Urinary bladder (tissue), 4 donors: ENCODE measurements around the gene ABL1. TPM values are rescaled to one million over a fixed set of nuclear protein-coding genes. Genes with fewer than 3 reads are reported as not detected.

Experiments used
- DNase-seq: peaks from one replicate; pipeline ENCODE4 v3.0.0-alpha.2; 2015; ENCODE audit errors: extremely low spot score
- H3K27ac ChIP-seq: one replicate; pipeline ENCODE4 v1.5.1; 2013; ENCODE audit warnings: low read depth, mild to moderate bottlenecking, moderate library complexity
- H3K36me3 ChIP-seq: one replicate; pipeline ENCODE4 v1.6.1; 2013; ENCODE audit warnings: mild to moderate bottlenecking, moderate library complexity; ENCODE audit not compliant: insufficient read depth
- H3K4me1 ChIP-seq: one replicate; pipeline ENCODE4 v1.6.1; 2013; ENCODE audit warnings: mild to moderate bottlenecking, moderate library complexity; ENCODE audit not compliant: insufficient read depth
- H3K4me3 ChIP-seq: one replicate; pipeline ENCODE4 v1.5.1; 2013; ENCODE audit warnings: low read depth, low read length
- WGBS: extraction: QIAGEN DNeasy Blood & Tissue Kit; methylation state at CpG from one replicate; pipeline ENCODE4 v1.1.7; 2013; 5-methylcytosine and 5-hydroxymethylcytosine counted together
- polyA plus RNA-seq: library from polyadenylated mRNA; stranded (reverse); fragments of 200-250 nt; gene quantifications from one replicate; pipeline ENCODE4 v1.2.3, GENCODE V29; 2013
- total RNA-seq: library from RNA; depleted of rRNA; stranded (reverse); fragments of >200 nt; gene quantifications from one replicate; pipeline ENCODE4 v1.2.3, GENCODE V29; 2014
- donor health status: healthy with polysubstance abuse.
- donor health status: healthy.

ABL1 gene
- total and polyA plus RNA-seq, 2 donors: 46.5 to 125 TPM

DNA sequence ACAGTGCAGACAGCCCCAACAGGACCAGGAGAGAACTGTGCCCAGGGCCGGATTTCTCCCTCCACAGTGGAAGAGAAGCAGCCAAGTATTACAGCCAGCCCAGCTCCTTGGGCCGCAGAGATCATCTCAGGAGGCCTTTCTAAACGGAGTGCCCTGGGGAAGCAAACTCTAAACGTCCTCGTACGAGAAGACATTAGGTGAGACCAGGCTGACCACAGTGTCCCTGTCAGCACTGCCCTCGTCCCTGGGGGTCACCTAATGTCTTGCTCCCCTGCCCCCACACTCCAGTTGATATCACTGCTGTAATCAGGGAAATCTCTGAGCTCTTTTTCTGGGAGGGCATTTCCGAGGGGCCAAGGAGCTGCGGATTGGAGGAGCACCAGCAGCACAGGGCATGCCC lies 55.1 kb downstream of the ABL1 start:
- no peak overlapping the region for H3K27ac ChIP-seq
- H3K4me3 ChIP-seq: no peak overlapping the region
- peaks cover 3% of the 10 kb centered on the region for H3K36me3 ChIP-seq
- WGBS: 78% methylated on average over 9 of the region's 9 CpGs
- H3K4me1 ChIP-seq: no peaks in the 10 kb centered on the region
- DNase-seq: no peak

DNA sequence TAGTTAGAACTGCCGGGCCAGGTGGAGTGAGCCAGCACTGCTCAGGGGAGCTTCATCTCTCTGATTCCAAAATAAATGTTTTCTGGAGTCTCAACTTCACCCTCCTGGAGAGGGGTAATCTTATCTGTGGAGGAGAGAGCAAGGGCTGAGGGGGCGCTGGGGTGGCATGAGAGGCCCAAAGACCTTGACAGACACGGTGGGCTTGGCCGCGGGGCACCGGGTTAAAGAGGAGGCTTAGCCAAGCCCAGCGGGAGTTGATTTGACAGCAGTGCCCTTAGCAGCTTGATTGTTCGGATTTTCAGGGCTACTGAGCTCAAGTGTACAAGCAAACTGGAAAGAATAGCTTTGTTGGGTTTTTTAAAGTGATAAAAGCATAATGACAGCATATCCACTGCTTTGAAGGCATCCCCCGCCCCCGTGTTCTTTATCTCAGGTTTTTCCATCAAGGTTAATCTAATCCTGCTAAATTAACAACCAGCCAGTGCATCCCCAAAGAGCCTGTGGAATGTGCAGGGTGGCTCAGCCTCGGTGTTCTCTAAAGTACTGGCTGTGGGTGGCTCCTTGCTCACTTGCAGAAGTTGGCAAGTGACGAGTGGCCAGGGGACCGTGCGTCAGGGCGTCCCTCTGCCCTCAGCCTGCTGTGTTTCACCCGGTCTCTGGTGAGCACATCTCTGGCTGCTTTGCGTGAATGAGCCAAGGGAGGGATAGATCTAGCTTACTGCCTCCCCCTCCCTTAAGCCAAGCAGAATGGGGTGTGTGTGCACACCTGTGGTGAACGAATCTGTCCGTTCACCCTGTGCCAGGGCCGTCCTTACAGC lies 56.0 kb downstream of the ABL1 start:
- Histone ChIP-seq H3K36me3 (peaks cover 3% of the 10 kb centered on the region), H3K27ac (no peak overlapping the region), H3K4me3 (no peak overlapping the region), H3K4me1 (no peaks in the 10 kb centered on the region)
- WGBS: 85% methylated on average over 20 of the region's 20 CpGs
- DNase-seq: no peak

DNA sequence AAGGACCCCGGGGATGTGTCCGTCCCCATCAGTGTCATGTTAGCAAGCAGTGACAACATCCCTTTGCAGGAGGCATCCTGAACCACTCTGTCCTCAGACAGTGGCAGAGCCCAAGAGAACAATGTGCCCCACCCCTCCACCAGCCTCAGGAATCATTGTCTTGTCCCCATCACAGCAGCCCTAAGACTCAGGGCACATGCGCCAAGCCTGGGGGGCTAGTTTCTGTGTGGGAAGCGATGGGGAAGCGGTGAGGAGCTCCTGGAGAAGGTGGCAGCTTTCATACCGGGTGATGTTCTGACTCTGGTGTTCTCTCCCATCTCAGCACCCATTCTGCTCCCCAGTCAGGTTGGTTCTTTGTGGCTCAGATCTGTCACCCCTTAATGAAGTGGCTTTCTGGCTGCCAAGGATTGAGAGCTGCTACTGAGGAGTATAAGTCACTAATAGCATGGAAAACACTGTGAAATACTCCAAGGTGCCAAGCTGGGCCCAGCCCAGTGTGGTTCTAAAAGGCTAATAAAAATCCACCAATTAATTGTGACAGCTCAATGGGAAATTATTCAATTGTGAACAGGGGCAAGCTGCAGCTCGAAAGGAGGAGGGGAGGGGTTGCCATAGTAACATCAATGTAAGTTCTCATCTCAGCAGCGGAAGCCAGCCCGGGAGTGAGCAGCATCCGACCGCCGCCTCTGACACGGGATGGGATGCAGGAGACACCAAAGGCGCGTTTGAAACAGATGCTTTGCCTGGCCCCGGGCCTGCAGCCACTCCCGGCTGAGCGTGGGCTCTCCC lies 56.8 kb downstream of the ABL1 start:
- no peak overlapping the region for H3K4me3 ChIP-seq
- no peak overlapping the region for H3K27ac ChIP-seq
- no peaks in the 10 kb centered on the region for H3K4me1 ChIP-seq
- 72% methylated on average over 18 of the region's 18 CpGs for WGBS
- DNase-seq: no peak
- H3K36me3 ChIP-seq: peaks cover 3% of the 10 kb centered on the region

DNA sequence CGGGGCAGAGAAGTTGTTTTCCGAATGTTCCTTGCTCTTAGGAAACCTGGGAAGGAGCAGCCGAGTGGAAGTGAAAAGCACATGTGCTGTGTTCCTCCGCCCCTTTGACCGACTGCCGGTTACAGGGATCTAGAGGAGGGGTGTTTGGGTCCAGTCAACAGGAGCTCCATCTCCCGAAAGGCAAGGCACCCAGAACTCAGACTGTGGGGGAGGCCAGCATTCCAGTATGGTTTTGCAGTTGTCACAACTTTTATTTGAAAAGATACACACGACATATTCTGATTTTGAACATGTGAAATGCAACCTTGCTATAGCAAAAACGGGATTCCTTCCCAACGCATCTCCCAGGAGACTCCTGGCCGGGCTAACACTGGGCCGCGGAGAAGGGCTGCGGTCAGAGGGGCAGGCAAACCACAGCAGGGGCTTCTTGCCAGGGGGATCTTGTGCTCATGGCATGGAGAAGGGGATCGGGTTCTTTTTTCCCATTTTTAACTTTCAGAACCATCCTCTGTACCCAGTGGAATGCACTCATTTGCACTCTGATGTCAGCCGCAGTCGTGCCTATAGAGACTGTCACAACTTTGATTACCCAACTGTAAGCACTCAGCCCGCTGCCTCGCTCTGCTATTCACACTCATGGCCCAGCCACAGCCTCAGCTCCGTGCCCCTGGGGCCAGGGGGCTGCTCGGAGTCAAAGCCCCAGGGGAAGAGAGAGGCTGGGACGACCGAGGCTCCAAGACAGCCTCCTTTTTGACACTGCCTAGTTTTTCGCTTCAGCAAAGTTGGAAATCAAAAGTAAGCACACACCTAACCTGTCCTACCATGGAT lies 57.6 kb downstream of the ABL1 start:
- no peak for DNase-seq
- Histone ChIP-seq H3K4me1 (no peaks in the 10 kb centered on the region), H3K4me3 (no peak overlapping the region), H3K27ac (no peak overlapping the region), H3K36me3 (peaks cover 3% of the 10 kb centered on the region)
- 75% methylated on average over 24 of the region's 24 CpGs for WGBS

DNA sequence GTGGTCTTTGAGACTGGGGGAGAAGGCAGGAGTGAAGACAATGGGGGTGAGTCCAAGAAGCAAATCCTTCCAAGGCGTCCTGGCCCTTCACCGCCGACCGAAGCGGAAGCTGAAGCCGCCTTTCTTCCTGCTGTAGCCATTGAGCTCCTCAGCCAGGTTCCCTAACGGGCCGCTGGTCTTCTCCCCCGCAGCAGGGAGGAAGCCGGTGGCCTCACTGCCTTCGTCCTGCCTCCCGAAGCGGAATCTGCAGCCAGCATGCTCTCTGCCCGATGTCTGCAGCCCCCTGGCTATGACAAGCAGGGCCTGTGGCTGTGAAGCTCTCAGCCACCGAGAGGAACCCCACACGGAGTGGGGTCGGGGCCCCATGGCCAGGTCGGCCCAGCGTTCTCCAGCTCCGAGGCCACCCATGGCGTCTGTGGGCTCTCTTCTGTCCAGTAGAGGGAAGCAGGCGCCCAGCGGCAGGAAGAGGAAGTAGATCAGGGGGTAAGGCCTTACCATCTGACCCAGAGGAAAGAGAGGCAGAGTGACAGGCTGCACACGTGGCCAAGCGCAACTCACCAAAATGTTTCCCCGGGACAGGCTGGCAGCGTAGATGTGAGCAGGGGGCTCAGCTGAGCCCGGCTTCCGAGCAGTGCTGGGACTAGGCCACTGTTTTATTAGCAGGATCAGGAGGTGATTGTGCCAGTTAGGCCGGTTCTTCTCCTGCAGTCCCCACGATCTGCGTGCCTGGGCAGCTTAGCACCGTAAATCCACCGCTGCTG lies 58.5 kb downstream of the ABL1 start:
- Histone ChIP-seq H3K4me3 (no peak overlapping the region), H3K4me1 (no peaks in the 10 kb centered on the region), H3K27ac (peak overlapping the region; percentile 46), H3K36me3 (peaks cover 3% of the 10 kb centered on the region)
- WGBS: 69% methylated on average over 34 of the region's 34 CpGs
- DNase-seq: peak; percentile 54

DNA sequence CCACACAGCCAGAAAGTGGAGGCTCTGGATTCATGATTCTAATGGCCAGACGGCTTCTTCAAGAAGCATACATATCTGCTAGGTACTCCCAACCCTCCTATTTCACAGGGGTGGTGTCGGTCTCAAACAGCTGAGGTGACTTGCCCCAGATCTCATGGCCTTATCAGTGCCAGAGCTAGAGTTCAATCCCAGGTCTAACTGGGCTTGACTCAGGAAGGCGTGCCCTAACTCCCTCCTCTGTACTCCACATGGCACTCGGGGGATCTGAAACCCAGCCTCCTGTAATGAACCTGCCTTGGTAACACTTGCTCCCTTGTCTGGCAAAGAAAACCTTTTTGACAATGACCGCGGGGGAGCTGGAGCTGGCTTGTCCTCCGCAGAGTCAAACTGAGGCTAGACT lies 59.5 kb downstream of the ABL1 start:
- no peak overlapping the region for H3K27ac ChIP-seq
- 60% methylated on average over 7 of the region's 7 CpGs for WGBS
- no peaks in the 10 kb centered on the region for H3K4me1 ChIP-seq
- peaks cover 3% of the 10 kb centered on the region for H3K36me3 ChIP-seq
- H3K4me3 ChIP-seq: no peak overlapping the region
- DNase-seq: no peak

DNA sequence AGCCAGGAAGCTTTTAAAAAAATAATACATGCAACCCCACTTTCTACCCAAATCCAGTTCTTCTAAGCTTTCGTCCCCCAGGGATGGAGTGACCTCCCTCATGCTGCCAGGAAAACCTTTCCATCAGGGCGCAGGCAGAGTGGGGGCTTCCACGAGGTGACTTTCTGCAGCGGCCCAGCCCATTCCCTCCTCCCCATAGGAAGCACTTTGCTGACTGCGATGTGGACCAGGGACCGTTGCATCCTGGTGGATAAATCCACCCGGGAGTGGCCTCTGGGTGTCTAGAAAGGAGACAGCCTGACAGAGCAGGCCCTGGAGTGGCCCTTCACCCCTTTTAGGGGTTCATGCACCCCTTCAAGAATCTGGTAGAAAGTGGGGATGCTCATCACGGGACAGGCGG lies 60.0 kb downstream of the ABL1 start:
- 62% methylated on average over 9 of the region's 9 CpGs for WGBS
- Histone ChIP-seq H3K36me3 (peaks cover 2% of the 10 kb centered on the region), H3K4me3 (no peak overlapping the region), H3K4me1 (no peaks in the 10 kb centered on the region), H3K27ac (no peak overlapping the region)
- no peak for DNase-seq

DNA sequence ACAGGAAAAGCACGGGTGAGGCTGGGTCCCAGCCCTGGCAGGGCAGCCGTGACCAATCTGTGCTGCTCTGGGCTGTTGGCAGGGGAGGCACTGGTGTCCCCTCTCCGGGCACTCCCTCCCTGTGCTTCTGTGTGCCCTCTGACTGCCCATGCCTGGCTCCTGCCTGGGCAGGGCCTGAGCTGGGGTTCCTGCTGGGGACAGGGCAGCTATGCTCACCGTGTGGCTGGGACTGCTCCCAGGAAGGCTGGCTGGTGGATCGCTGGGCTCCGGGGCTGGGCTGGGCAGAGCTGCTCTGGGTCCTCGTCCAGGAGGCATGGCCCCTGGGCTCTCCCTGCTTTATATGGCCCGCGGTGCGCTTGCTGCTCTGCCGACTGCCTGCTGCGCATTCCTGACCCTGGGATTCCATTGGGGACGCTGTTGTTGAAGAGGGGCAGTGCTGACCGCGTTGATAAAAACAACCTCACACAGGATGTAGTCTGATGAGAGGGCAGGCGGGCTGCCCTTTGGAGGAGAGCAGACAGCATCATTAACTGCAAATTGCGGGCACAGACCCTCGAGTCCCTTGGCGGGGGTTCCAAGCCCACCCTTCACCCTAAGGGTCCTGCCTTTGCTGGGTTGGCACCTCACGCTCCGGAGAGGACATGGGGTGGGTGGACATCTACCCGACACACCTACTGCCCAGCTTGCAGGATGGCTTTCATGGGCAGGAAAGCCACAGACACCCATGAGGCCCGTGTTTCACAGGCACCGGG lies 60.6 kb downstream of the ABL1 start:
- Histone ChIP-seq H3K27ac (no peak overlapping the region), H3K4me1 (no peaks in the 10 kb centered on the region), H3K36me3 (no peaks in the 10 kb centered on the region), H3K4me3 (no peak overlapping the region)
- WGBS: 47% methylated on average over 24 of the region's 24 CpGs
- no peak for DNase-seq

DNA sequence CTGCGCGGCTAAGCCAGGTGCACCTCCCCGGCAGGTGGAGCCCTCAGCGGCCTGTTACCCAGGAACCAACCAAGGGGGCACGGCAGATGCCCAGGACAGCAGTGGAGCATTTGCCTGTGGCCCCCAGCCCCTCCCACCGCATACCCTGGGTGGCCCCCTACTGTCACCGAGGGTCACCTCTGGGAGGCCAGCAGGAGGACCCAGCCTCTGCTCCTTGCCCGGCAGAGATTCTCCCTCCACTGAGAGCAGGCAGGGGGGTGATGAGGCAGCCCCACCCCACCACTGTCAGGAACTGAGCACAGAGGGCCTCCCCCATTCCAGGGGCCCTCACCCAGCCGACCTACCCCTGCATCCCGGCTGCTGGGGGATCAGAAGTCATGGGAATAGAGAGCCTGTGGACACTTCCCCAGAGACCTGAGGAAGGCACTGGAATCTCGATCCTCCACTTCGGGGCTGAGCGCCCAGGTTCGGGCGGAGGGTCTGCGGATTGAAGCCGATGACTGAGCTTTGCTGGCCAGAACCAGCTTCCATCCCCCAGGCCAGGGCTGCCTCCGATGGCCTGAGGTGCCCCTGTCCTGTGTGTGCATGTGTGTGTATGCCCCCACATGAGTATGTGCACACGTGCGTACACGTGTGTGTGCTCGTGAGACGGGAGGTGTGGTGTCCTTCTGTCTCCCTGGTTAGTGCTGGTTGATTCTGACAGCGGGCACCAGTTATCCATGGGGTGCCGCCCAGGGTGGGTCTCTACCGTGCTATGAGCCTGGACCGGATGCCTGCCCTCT lies 61.4 kb downstream of the ABL1 start, which contains the start of gene QRFP:
TSS of gene QRFP (minus strand) at position 580 of the 782 bp plus-strand sequence. CDS start 2,974 bp downstream, outside the sequence.
- Histone ChIP-seq H3K27ac (no peak within 1 kb of the TSS), H3K36me3 (no peaks in the 10 kb centered on the region), H3K4me1 (no peaks in the 10 kb centered on the region), H3K4me3 (no peak within 1 kb of the TSS)
- 71% methylated on average over 27 of the region's 27 CpGs for WGBS
- DNase-seq: no peak

DNA sequence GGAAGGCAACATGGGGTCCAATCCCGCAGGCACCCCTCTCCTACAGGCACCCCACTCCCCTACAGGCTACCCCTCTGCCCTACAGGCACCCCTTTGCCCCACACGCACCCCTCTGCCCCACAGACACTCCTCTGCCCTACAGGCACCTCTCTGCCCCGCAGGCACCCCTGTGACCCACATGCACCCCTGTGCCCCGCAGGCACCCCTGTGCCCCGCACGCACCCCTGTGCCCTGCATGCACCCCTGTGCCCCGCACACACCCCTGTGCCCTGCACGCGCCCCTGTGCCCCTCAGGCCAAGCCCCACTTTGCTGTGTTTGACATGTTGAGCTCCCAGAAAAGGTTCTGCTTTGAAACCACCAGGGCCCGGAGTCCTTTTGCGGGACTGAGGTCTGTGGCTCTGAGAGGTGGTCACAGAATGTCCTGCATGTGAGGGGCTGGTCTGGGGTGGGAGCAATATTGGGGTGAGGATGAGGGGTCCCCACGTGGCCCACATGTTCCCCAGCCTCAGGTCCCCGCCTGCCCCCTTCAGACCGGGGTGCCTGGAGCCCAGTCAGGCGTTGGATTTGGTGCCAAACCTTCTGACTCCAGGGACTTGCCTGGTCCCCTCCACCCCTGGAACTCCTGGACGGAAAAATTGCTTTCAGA lies 62.2 kb downstream of the ABL1 start:
- H3K36me3 ChIP-seq: no peaks in the 10 kb centered on the region
- 78% methylated on average over 16 of the region's 16 CpGs for WGBS
- no peaks in the 10 kb centered on the region for H3K4me1 ChIP-seq
- H3K4me3 ChIP-seq: no peak overlapping the region
- no peak overlapping the region for H3K27ac ChIP-seq
- DNase-seq: no peak

DNA sequence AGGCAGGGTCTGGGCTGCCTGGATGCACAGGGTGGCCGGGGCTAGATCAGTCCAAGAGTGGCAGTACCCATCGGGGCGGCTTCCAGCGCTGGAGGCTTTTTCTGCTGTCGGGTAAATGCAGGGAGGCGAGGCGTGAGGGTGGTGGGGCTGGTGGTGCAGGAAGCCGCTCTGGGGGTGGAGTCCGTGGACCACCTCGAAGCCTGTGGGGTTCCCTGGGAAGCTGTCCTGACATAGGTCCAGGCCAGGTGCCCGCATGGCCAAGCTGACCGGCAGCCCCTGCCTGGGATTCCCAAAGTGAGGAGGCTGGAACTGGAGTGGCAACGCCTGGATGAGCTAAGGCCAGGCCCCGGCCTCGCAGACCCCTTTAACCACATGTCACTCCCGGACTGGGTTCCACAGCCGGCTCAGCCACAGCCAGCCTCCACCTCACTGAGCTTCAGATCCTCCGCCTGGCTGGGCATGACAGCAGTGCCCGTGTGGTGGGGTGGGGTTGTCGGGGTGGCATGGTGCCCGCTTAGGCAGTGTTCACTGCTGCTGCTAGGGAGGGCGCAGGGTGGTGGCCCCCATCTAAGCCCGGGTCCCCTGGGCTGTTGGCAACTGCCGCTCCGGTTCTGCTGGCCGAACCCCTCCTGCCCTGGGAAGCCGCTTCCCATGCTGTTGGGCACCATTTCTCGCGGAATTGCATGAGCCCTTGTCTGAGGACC lies 62.9 kb downstream of the ABL1 start:
- H3K4me3 ChIP-seq: no peak overlapping the region
- no peaks in the 10 kb centered on the region for H3K36me3 ChIP-seq
- no peak overlapping the region for H3K27ac ChIP-seq
- H3K4me1 ChIP-seq: no peaks in the 10 kb centered on the region
- WGBS: 71% methylated on average over 29 of the region's 29 CpGs
- DNase-seq: no peak
